Sigmoid colon (tissue), 7 donors: ENCODE measurements around the gene SREBF2. TPM values are rescaled to one million over a fixed set of nuclear protein-coding genes. Genes with fewer than 3 reads are reported as not detected.

Source experiments
- DNase-seq: peaks from one replicate; pipeline ENCODE4 v3.0.0-alpha.2; 2019
- H3K27ac ChIP-seq, 4 donors: fragments of 200-600 bp; sonication (generic); one replicate each; pipeline ENCODE4 v1.5.1; 2016 to 2019; ENCODE audit warnings: mild to moderate bottlenecking in 1 of 4
- H3K27me3 ChIP-seq, 3 donors: fragments of 200-600 bp; sonication (generic); one replicate each; pipeline ENCODE4 v1.5.1; 2019; ENCODE audit warnings: mild to moderate bottlenecking in 1 of 3
- H3K36me3 ChIP-seq, 4 donors: fragments of 200-600 bp; sonication (generic); one replicate each; pipeline ENCODE4 v1.5.1; 2016 to 2019
- H3K4me1 ChIP-seq, 4 donors: fragments of 200-600 bp; sonication (generic); one replicate each; pipeline ENCODE4 v1.5.1; 2017 to 2019
- H3K4me3 ChIP-seq, 4 donors: fragments of 200-600 bp; sonication (generic); one replicate each; pipeline ENCODE4 v1.5.1; 2017 to 2019; ENCODE audit warnings: mild to moderate bottlenecking in 2 of 4, moderate library complexity in 1 of 4
- H3K9me3 ChIP-seq, 4 donors: fragments of 200-600 bp in 3 of 4; sonication (generic) in 3 of 4; one replicate each; pipeline versions ENCODE4 v1.5.1 to v1.6.1; 2013 to 2019
- EP300 ChIP-seq, 4 donors: sonication (generic); formaldehyde crosslinking; IDR thresholded peaks; one replicate each; pipeline ENCODE4 v1.6.1; 2017; ENCODE audit warnings: antibody characterized with exemption in 4 of 4
- POLR2A ChIP-seq, 2 donors: fragments of 450-650 bp; IDR thresholded peaks; one replicate each; pipeline ENCODE4 v1.6.1; 2016; ENCODE audit warnings: antibody characterized with exemption in 2 of 2, mild to moderate bottlenecking in 2 of 2, moderate library complexity in 2 of 2
- POLR2AphosphoS5 ChIP-seq, 4 donors: sonication (generic); formaldehyde crosslinking; IDR thresholded peaks; one replicate each; pipeline ENCODE4 v1.6.1; 2017; ENCODE audit warnings: antibody characterized with exemption in 4 of 4
- WGBS, 2 donors: extraction: QIAGEN DNeasy Blood & Tissue Kit; methylation state at CpG; one replicate each; pipeline ENCODE4 v1.1.7; 2013; 5-methylcytosine and 5-hydroxymethylcytosine counted together
- intact Hi-C: fragments of 100-400 bp; cut with DNase I; formaldehyde crosslinking; loops from one replicate; pipeline ENCODE4 v1.15.1; 2023
- polyA plus RNA-seq, 3 donors: library from polyadenylated mRNA; stranded (reverse); fragments of 200-250 nt; gene quantifications; one replicate each; pipeline ENCODE4 v1.2.3, GENCODE V29; 2013
- total RNA-seq, 4 donors: library from RNA; depleted of rRNA; stranded (reverse); fragments of >200 nt; gene quantifications; one replicate each; pipeline ENCODE4 v1.1.0, GENCODE V29; 2016
- TF ChIP-seq, protein P1 (sequence below), 4 experiments: fragments of 450-650 bp in 3 of 4; fragments of 200-600 bp in 1 of 4; IDR thresholded peaks; one replicate each; pipeline ENCODE4 v1.5.1; 2016 to 2019; ENCODE audit warnings: antibody characterized with exemption in 4 of 4, mild to moderate bottlenecking in 3 of 4, moderate library complexity in 2 of 4
- donor health status: healthy with polysubstance abuse.
- donor health status: Bipolar disorder and iron deficiency.
- donor health status: healthy.

SREBF2 gene
- total and polyA plus RNA-seq, 7 donors = 13.8 to 132 (median 25.3) TPM

DNA sequence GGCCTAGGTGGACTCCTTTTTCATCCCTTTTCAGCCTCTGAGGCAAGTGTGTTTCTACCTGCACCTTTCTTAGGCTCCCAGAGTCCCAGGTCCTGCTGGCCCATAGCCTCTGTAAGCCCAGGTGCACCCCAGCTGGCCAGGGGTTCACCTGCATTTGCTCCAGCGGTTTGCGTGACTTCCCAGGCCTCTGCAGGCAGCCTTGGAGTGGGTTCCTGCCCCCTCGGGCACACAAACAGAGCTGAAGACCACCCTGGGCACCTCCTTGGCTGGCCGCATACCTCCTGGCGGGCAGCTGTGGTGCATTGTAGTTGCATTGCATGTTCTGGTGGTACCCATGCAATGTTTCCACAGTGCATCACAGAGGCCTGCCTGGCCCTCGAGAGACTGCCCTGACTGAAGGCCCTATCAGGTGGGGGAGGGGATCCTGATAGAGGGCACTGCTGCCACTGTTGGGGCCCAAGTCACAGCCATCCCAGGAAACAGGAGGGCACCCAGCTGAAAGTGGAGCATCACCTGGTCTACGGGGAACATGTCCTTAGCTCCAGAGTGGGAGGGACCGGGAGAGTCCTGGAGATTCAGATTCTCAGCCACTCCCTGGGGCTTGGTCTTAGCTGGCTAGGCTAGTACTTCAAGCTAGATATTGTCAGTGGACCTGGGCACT lies 67.9 kb downstream of the SREBF2 start:
- intact Hi-C loops = no loop called here
- TF ChIP-seq POLR2AphosphoS5 (IDR thresholded peaks at IDR 0.05) (no peak), POLR2A (IDR thresholded peaks at IDR 0.05) (no peak), EP300 (IDR thresholded peaks at IDR 0.05) (no peak)
- TF ChIP-seq, protein P1, sequence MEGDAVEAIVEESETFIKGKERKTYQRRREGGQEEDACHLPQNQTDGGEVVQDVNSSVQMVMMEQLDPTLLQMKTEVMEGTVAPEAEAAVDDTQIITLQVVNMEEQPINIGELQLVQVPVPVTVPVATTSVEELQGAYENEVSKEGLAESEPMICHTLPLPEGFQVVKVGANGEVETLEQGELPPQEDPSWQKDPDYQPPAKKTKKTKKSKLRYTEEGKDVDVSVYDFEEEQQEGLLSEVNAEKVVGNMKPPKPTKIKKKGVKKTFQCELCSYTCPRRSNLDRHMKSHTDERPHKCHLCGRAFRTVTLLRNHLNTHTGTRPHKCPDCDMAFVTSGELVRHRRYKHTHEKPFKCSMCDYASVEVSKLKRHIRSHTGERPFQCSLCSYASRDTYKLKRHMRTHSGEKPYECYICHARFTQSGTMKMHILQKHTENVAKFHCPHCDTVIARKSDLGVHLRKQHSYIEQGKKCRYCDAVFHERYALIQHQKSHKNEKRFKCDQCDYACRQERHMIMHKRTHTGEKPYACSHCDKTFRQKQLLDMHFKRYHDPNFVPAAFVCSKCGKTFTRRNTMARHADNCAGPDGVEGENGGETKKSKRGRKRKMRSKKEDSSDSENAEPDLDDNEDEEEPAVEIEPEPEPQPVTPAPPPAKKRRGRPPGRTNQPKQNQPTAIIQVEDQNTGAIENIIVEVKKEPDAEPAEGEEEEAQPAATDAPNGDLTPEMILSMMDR (IDR thresholded peaks at IDR 0.05) = no peak
- Histone ChIP-seq H3K36me3 (peaks cover 0 to 98% (median 51%) of the 10 kb centered on the region in 4 donors), H3K27ac (no peak overlapping the region), H3K9me3 (no peaks in the 10 kb centered on the region), H3K27me3 (no peaks in the 10 kb centered on the region), H3K4me3 (no peak overlapping the region), H3K4me1 (no peaks in the 10 kb centered on the region)
- DNase-seq = no peak
- 94 to 96% methylated on average over 8 of the region's 8 CpGs for WGBS, 2 donors

DNA sequence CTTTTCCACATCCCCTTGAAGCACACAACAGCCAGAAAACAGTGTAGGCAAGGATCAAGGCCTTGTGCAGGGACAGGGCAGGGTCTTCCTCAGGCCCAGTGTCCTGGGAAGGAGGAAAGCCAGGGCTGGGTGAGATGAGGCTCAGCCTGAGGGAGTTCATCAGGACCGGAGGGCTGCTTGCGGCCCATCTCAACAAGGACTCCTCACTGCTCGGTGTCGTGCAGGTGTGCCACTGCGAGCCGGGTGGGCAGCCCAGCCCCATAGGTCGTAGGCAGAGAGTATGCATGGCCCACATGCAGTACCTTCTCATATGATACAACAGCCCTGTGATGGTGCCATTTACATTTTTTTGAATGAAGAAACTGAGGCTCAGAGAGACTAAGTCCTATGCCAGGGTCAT lies 69.1 kb downstream of the SREBF2 start:
- Histone ChIP-seq H3K9me3 (no peaks in the 10 kb centered on the region), H3K27ac (no peak overlapping the region), H3K27me3 (no peaks in the 10 kb centered on the region), H3K4me3 (no peak overlapping the region), H3K36me3 (peaks cover 0 to 92% (median 48%) of the 10 kb centered on the region in 4 donors), H3K4me1 (no peaks in the 10 kb centered on the region)
- WGBS, 2 donors = 90 to 97% methylated on average over 7 of the region's 7 CpGs
- no peak for DNase-seq
- intact Hi-C loops = no loop called here
- no peak for TF ChIP-seq POLR2AphosphoS5 (IDR thresholded peaks at IDR 0.05)
- TF ChIP-seq, protein P1 (IDR thresholded peaks at IDR 0.05) = no peak
- no peak for TF ChIP-seq POLR2A (IDR thresholded peaks at IDR 0.05)
- TF ChIP-seq EP300 (IDR thresholded peaks at IDR 0.05) = no peak

DNA sequence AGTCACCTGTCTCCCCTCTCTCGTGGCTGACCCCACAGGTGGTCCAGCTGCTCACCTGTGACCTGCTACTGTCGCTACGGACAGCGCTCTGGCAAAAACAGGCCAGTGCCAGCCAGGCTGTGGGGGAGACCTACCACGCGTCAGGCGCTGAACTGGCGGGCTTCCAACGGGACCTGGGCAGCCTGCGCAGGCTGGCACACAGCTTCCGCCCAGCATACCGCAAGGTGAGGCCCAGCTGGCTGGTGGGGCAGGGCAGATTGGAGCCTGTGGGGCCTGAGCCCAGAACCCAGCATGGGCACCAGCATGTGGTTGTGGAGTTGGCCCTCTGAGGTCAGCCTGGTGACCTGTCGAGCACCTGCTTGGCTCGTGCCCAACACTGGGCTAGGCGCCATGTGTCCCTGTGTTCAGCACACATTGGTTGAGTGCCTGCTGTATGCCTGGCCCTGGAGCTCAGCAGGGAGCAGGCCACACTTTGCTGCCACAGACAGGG lies 70.1 kb downstream of the SREBF2 start:
- H3K4me1 ChIP-seq = no peaks in the 10 kb centered on the region
- no peak overlapping the region for H3K4me3 ChIP-seq
- intact Hi-C loops = no loop called here
- no peaks in the 10 kb centered on the region for H3K27me3 ChIP-seq
- peaks cover 0 to 89% (median 44%) of the 10 kb centered on the region in 4 donors for H3K36me3 ChIP-seq
- DNase-seq = no peak
- H3K9me3 ChIP-seq = no peaks in the 10 kb centered on the region
- WGBS, 2 donors = 81 to 92% methylated on average over 15 of the region's 15 CpGs
- TF ChIP-seq POLR2A (IDR thresholded peaks at IDR 0.05) (no peak), POLR2AphosphoS5 (IDR thresholded peaks at IDR 0.05) (no peak)
- no peak overlapping the region for H3K27ac ChIP-seq

DNA sequence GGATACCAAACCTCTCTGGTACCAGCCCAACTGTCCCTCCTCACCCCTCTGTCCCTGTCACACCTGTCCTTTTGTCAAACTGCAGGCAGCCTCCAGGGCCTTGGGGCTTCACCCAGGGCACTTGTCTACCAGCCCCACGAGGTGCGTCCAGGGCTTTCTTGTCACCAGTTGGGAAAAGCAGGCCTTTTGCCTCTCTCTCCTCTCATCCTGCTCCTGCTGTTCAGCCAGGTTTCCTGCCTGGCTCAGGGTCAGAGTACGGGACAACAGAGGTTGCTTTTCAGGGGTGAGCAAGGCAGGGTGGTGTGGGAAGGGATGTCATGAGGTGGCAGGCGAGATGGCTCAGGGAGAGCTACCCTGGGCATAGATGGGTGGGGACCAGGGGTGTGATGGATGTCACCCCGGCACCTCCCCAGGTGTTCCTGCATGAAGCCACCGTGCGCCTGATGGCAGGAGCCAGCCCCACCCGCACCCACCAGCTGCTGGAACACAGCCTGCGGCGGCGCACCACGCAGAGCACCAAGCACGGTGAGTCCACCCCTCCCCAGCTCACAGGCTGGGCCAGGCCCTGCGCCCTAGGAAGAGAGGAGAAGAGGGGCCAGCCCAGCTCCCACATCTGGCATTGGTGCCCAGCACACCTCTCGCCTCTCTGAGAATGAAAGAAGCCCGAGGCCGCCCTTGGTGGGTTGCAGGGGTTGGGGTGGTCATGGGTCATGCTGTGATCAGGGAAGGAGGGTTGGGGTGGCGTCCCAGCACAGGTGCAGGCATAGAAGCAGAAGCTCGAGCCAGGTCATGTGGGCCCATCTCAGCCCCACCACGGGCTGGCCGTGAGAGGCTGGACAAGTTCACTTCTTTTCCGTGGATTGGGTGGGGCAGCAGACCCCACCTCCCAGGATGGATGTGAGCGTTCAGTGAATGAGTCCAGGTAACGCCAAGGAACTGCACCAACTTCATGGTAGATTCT lies 71.8 kb downstream of the SREBF2 start:
- TF ChIP-seq POLR2AphosphoS5 (IDR thresholded peaks at IDR 0.05) (no peak), EP300 (IDR thresholded peaks at IDR 0.05) (no peak), POLR2A (IDR thresholded peaks at IDR 0.05) (no peak)
- TF ChIP-seq, protein P1 (IDR thresholded peaks at IDR 0.05) = no peak
- Histone ChIP-seq H3K4me3 (no peak overlapping the region), H3K4me1 (peaks cover 0 to 5% (median 3%) of the 10 kb centered on the region in 4 donors), H3K27ac (no peak overlapping the region), H3K36me3 (peaks cover 0 to 72% (median 29%) of the 10 kb centered on the region in 4 donors), H3K27me3 (peaks cover 3 to 11% (median 11%) of the 10 kb centered on the region in 3 donors), H3K9me3 (no peaks in the 10 kb centered on the region)
- WGBS, 2 donors = 89 to 94% methylated on average over 24 of the region's 24 CpGs
- DNase-seq = no peak
- intact Hi-C loops = no loop called here
